Stimulated activated naive CD8-positive, alpha-beta T cell treated with anti-CD3 and anti-CD28 coated beads, Interleukin-15, Interleukin-2, amounts not matched to agents 100 U/mL and 50 U/mL, for 24 hours (primary cell): Measurements from ENCODE around the gene RIC1.
"Not testable (repeated sequence)": the region's sequence is repeated elsewhere in the genome, so short reads cannot be mapped to it uniquely, and the experiment has no call there.

Experiments
- ATAC-seq: fragments of 150-1000 bp; cut with Tn5 transposase; one replicate; pipeline ENCODE4 v1.10.0; 2021
- DNase-seq: peaks from one replicate; pipeline ENCODE4 v3.0.0; 2021

RIC1 gene

DNA sequence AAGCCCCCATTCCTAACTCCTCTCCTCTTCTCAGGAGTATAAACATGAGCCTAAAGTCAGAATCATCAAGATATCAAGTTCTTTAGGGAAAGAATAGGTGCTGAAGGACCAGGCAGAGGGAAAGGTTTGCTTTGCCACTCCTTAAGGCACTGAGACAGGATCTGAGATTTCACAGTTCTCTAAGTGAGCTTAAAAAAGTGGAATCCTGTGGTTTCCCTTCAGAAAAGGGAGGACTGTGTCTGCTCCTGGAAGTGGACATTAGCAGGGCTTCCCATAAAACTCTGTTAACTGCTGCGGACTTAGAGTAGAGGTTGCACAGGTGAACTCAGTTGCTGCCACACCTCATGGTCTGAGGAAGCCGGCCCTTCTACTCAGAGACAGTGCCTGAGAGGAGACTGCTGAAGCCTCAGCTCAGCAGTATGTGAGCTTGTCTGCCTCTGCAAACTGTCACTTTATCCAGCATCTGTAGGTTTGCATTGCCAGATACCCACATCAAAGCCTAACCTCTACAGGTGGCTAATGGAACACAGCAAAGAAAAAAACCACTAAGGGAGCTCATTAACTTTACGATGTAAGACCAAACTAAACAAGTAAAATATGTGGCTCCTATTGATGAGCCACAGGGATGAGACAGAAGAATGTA, 42.9 kb downstream of the RIC1 start:
- DNase-seq (no peak), ATAC-seq (peak; percentile 59)

DNA sequence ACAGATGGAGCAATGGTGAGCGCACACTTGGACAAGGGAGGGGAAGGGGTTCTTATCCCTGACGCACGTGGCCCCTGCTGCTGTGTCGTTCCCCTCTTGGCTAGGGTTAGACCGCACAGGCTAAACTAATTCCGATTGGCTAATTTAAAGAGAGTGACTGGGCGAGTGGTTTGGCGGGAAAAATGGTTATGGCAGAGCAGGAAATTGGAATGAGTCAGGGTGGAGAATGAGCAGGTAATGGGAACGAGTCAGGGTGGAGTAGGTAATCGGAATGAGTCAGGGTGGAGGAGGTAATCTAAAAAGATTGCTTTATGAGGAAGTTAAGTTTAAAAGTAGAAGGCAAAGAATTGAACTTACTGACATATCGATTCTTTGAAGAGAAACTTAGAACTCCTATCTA, 46.1 kb downstream of the RIC1 start:
- DNase-seq, ATAC-seq: not testable (repeated sequence)

GRCh38 chr9:5683591-5683990, 54.7 kb downstream of the RIC1 start:
- ATAC-seq, DNase-seq: not testable (repeated sequence)

DNA sequence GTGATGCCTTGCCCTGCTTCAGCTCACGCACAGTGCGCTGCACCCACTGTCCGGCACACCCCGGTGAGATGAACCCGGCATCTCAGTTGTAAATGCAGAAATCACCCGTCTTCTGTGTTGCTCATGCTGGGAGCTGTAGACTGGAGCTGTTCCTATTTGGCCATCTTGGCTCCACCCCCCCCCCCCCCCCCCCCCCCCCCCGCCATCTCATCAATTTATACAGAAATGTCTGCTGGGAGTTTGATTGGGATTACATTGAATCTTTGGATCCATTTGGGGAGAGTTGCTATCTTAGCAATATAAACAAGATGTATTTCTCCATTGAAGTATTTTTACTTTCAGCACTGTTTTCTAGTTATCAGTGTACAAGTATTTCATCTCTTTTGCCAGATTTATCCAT, 55.2 kb downstream of the RIC1 start:
- no peak for ATAC-seq
- DNase-seq = no peak

DNA sequence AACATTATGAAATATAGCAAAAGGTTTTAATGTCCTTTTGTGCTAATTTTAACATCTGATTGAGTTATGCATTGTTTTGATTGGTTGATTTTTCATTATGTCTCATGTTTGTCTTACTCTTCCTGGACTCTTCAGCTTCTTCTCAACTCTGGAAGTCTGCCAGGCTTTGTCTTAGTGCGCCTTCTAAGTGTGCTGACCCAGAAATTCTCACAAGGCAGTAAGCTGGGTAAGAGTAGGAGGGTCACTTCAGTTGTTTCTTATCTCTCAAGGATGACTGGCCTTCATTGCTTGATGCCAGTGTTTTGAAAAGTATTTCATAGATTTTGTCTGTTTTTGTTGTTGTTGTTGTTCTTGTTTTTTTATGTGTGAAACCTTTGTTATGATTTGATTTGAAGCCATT, 59.2 kb downstream of the RIC1 start:
- ATAC-seq (no peak), DNase-seq (no peak)

- ATAC-seq = no peak
- no peak for DNase-seq
These were observed 61.4 kb downstream of the RIC1 start for GRCh38 chr9:5690278-5690677.

- ATAC-seq (no peak), DNase-seq (no peak)
These were observed 67.0 kb downstream of the RIC1 start for GRCh38 chr9:5695860-5696259.

- no peak for ATAC-seq
- DNase-seq = no peak
These were observed 68.0 kb downstream of the RIC1 start for GRCh38 chr9:5696884-5697283.

DNA sequence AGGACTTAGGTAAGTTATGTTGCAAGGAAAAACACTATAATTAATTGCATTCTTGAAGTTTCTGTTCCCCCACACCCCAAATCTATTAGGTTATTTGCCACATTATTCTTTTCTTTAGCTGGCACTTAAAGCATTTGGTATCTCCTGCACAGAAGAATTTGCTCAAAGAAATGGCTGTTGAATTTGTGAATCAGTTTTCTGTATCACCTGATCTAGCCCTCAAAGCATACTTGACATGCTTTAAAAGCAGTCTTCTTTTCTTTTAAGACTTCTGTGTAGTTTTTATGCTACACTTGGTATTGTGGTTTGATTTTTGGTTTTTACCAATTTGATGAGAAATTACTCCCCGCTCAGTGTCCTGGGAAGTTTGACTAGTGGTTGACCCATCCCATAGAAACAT, 69.1 kb downstream of the RIC1 start:
- ATAC-seq = no peak
- no peak for DNase-seq

DNA sequence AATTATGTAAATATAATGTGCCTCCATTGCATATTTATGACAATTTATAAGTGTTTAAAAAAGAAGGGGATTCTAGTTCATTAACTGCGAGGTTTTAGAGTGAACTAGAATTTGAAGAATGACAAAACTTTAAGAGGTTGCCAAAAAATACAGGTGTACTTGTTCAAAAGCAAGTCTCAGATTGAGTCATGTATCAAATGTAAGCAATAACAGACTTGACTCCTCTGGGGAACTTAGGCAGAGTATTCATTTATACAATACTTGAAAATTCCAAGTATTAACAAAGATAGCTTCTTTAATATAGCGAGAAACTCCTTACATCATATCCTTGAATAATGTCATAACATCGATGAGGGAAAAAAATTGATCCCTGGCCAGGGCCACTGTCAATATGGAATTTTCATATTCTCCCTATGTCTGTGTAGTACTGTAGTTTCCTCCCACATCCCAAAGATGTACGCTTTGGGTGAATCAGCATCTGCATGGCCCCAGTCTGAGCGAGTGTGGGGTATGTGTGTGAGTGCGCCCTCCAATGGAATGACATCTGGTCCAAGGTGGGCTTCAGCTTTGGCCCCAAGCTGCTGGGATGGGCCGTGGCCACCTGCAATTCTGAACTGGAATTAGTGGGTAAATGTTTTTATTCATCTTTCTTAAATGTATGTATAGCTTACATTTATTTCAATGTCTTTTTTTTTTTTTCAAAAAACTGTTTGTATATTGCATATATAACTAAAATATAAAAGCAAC, 70.1 kb downstream of the RIC1 start:
- DNase-seq = no peak
- ATAC-seq = no peak

GRCh38 chr9:5708414-5708813, 79.5 kb downstream of the RIC1 start:
- DNase-seq = no peak
- ATAC-seq = no peak

- ATAC-seq (no peak), DNase-seq (no peak)
These were observed 83.9 kb downstream of the RIC1 start for GRCh38 chr9:5712651-5713390.

DNA sequence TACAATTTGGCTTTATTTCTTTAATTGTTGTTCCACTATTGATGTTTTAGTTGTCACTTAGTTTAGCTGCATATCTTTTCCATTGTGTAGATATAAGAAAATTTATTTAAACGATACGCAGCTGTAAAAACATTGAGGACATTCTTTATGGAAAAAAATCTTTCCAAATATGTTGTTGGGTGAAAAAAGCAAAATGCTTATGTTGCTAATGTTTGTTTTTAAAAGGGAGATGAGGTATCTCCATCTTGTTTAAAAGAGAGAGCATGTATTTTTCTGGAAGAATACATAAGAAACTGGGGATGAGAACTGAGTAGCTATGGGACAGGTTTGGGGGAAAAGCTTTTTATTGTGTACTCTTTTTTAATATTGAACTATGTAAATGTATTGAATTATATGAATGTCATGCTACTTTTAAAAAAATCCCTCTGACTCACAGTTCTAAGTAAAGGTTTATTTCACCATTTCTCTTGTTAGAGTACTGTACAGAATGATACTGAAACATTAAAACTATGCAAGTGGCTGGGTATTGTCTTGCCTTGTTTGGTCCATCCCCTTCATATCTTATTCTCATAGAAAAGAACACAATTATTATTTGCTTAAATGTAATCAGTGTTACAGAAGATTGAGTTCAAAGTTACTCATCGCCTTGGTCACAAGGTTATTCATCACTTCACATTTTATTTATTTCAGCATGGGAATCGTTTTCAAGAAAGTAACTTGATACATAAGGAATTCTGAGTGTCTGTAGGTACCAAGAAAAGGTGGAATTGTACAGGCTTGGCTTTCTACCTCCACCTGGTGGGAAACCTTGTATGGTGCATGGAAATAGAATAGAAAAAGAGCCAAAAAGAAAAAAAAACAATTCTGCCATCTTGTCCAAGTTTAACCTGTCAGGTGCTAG, 85.8 kb downstream of the RIC1 start:
- ATAC-seq (peak; percentile 46), DNase-seq (no peak)

- ATAC-seq = no peak
These were observed 86.7 kb downstream of the RIC1 start for GRCh38 chr9:5715548-5716127.

GRCh38 chr9:5717434-5717833, 88.5 kb downstream of the RIC1 start:
- not testable (repeated sequence) for ATAC-seq, DNase-seq

More at GRCh38 chr9:5715548-5716127, 86.7 kb downstream of the RIC1 start:
- DNase-seq = no peak

GRCh38 chr9:5718296-5719032, 89.6 kb downstream of the RIC1 start:
- ATAC-seq (no peak), DNase-seq (no peak)

- DNase-seq (no peak), ATAC-seq (no peak)
These were observed 90.4 kb downstream of the RIC1 start for GRCh38 chr9:5719100-5719926.

- DNase-seq (no peak), ATAC-seq (no peak)
These were observed 91.2 kb downstream of the RIC1 start for GRCh38 chr9:5720151-5720550.

GRCh38 chr9:5721279-5722087, 92.6 kb downstream of the RIC1 start:
- DNase-seq (no peak), ATAC-seq (no peak)
